ENCODE data around the gene ZNF526. TPM values are rescaled to one million over a fixed set of nuclear protein-coding genes. Genes with fewer than 3 reads are reported as not detected.

Gene ZNF526
- total and polyA plus RNA-seq, 9 of the 15 experiments (the other 6 are each of a cell fraction or from before 2014, with no cell fraction given), result 1.3 to 17.9 (median 6.2) TPM

GRCh38 chr19:42268142-42268703 lies 48.1 kb downstream of the ZNF526 start (continued):
- TF ChIP-seq NFIC (IDR thresholded peaks at IDR 0.05) (no peak), SIX5 (IDR thresholded peaks at IDR 0.05; ENCODE audit: borderline replicate concordance in 1 of 2, insufficient read depth in 1 of 2, low read depth in 1 of 2, low read length in 2 of 2) (no peak), ZNF699 (CRISPR knock-in tag; IDR thresholded peaks at IDR 0.05; ENCODE audit: insufficient replicate concordance) (no peak), TRIM24 (IDR thresholded peaks at IDR 0.05) (peak; percentile 29 to 74; a peak in 2 of 4 replicates), ZBTB9 (CRISPR knock-in tag; IDR thresholded peaks at IDR 0.05) (no peak), ZNF212 (CRISPR knock-in tag; IDR thresholded peaks at IDR 0.05) (peak; percentile 77; the same call in 1 of the 2 replicates), HDAC6 (IDR thresholded peaks at IDR 0.05; ENCODE audit: low read depth, low read length) (no peak), POLR2H (tag; IDR thresholded peaks at IDR 0.05; ENCODE audit: low read depth) (no peak), NFRKB (IDR thresholded peaks at IDR 0.05; ENCODE audit: low read depth) (no peak), DIDO1 (tag; IDR thresholded peaks at IDR 0.05; ENCODE audit: low read depth) (0 out of 2 replicates have a peak, but pooled peaks have one; percentile 32), ZNF407 (IDR thresholded peaks at IDR 0.05; ENCODE audit: low read depth) (no peak), MCM3 (IDR thresholded peaks at IDR 0.05) (no peak), HDAC3 (IDR thresholded peaks at IDR 0.05; ENCODE audit: borderline replicate concordance, partially characterized antibody) (no peak), SETDB1 (IDR thresholded peaks at IDR 0.05; ENCODE audit: low read length) (no peak), FOXJ2 (tag; IDR thresholded peaks at IDR 0.05) (peak; percentile 94), CC2D1A (IDR thresholded peaks at IDR 0.05) (peak; percentile 99), CGGBP1 (CRISPR knock-in tag; IDR thresholded peaks at IDR 0.05) (no peak), TAF9B (IDR thresholded peaks at IDR 0.05; ENCODE audit: partially characterized antibody) (no peak), SP2 (IDR thresholded peaks at IDR 0.05; ENCODE audit: extremely low read depth, low read depth, low read length, poor library complexity, severe bottlenecking) (no peak), SAFB2 (IDR thresholded peaks at IDR 0.05; ENCODE audit: borderline replicate concordance, low read depth, low read length, severe bottlenecking) (no peak), RNF2 (IDR thresholded peaks at IDR 0.05) (peak; percentile 95)

All from K562 (cell line).